Nucleus accumbens (tissue), 56 donors: ENCODE measurements around the gene PPP6R3.
"Not testable (repeated sequence)": the region's sequence is repeated elsewhere in the genome, so short reads cannot be mapped to it uniquely, and the experiment has no call there.

ENCODE experiments used
- DNase-seq, 56 donors: peaks; one replicate each; lab custom pipeline; 2025; lab: John Stamatoyannopoulos, UW

Gene PPP6R3

GRCh38 chr11:68635172-68635571 lies 174.6 kb downstream of the PPP6R3 start:
- not testable (repeated sequence) for DNase-seq

- not testable (repeated sequence) for DNase-seq
These were observed 175.3 kb downstream of the PPP6R3 start for GRCh38 chr11:68635883-68636282.

GRCh38 chr11:68639322-68639721 lies 178.8 kb downstream of the PPP6R3 start:
- not testable (repeated sequence) for DNase-seq

- DNase-seq = no peak
These were observed 181.3 kb downstream of the PPP6R3 start for GRCh38 chr11:68641880-68642279.

- no peak for DNase-seq
These were observed 183.0 kb downstream of the PPP6R3 start for GRCh38 chr11:68643585-68643984.

GRCh38 chr11:68646832-68647231 lies 186.3 kb downstream of the PPP6R3 start:
- DNase-seq = no peak

GRCh38 chr11:68649851-68650555 lies 189.5 kb downstream of the PPP6R3 start:
- no peak for DNase-seq

- DNase-seq = no peak
These were observed 190.2 kb downstream of the PPP6R3 start for GRCh38 chr11:68650801-68651200.

GRCh38 chr11:68651208-68651984 lies 190.8 kb downstream of the PPP6R3 start:
- DNase-seq = no peak

GRCh38 chr11:68651985-68652682 lies 191.6 kb downstream of the PPP6R3 start:
- DNase-seq = no peak

- DNase-seq = no peak
These were observed 192.2 kb downstream of the PPP6R3 start for GRCh38 chr11:68652683-68653156.

- DNase-seq = no peak
These were observed 193.2 kb downstream of the PPP6R3 start for GRCh38 chr11:68653486-68654430.

GRCh38 chr11:68654978-68655377 lies 194.4 kb downstream of the PPP6R3 start:
- DNase-seq = no peak

- no peak for DNase-seq
These were observed 194.9 kb downstream of the PPP6R3 start for GRCh38 chr11:68655406-68655805.

- no peak for DNase-seq
These were observed 195.3 kb downstream of the PPP6R3 start for GRCh38 chr11:68655806-68656205.

GRCh38 chr11:68657021-68657780 lies 196.6 kb downstream of the PPP6R3 start:
- no peak for DNase-seq

GRCh38 chr11:68658097-68658496 lies 197.5 kb downstream of the PPP6R3 start:
- DNase-seq = no peak

- DNase-seq = no peak
These were observed 198.1 kb downstream of the PPP6R3 start for GRCh38 chr11:68658661-68659060.
